ENCODE data around the gene EVC2. TPM values are rescaled to one million over a fixed set of nuclear protein-coding genes. Genes with fewer than 3 reads are reported as not detected.

The EVC2 gene, protein sequence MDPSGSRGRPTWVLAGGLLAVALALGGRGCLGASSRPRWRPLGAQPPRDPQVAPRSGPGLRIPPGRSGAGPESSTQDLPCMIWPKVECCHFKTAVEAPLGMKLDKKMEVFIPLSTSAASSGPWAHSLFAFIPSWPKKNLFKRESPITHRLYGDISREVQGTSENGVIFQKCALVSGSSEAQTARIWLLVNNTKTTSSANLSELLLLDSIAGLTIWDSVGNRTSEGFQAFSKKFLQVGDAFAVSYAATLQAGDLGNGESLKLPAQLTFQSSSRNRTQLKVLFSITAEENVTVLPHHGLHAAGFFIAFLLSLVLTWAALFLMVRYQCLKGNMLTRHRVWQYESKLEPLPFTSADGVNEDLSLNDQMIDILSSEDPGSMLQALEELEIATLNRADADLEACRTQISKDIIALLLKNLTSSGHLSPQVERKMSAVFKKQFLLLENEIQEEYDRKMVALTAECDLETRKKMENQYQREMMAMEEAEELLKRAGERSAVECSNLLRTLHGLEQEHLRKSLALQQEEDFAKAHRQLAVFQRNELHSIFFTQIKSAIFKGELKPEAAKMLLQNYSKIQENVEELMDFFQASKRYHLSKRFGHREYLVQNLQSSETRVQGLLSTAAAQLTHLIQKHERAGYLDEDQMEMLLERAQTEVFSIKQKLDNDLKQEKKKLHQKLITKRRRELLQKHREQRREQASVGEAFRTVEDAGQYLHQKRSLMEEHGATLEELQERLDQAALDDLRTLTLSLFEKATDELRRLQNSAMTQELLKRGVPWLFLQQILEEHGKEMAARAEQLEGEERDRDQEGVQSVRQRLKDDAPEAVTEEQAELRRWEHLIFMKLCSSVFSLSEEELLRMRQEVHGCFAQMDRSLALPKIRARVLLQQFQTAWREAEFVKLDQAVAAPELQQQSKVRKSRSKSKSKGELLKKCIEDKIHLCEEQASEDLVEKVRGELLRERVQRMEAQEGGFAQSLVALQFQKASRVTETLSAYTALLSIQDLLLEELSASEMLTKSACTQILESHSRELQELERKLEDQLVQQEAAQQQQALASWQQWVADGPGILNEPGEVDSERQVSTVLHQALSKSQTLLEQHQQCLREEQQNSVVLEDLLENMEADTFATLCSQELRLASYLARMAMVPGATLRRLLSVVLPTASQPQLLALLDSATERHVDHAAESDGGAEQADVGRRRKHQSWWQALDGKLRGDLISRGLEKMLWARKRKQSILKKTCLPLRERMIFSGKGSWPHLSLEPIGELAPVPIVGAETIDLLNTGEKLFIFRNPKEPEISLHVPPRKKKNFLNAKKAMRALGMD
- total RNA-seq: 7.9 and 11.3 TPM in 2 replicates

DNA sequence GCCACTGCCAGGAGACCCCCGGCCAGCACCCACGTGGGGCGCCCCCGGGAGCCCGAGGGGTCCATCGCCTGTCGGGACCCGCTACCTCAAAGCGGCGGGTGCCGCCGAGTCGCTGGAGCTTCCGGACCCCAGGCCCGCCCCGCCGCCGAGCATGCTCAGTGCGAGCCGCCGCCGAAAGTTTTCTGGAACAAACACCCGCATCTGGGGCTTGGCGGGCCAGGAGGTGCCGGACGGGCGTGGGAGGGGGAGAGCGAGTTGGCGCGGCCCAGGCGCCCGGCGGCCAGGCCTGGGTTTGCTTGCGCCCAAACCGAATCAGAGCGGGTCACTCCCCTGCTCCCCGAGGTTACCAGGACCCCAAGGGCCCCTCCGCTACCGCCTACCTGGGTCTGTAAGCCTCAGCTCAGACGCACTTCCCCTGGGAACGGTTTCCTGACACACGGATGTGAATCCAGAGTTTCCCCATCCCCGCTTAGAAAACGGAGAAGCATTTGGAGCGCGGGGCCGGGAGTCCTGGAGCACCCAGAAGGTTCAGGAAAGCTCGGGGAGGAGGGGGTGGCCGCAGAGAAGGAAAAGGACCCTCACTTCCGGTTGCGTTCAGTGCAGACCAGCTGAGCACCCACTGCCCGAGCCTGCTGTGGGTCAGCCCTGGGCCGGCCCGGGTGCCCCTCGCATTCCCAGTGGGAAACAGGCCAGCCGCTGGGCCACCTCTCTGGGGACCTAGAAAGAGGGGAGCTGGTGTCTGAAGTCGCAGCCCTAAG is at the start of gene EVC2:
EVC2 (minus strand) TSS at position 111 of the 758 bp plus-strand sequence; CDS start at position 65, 46 bp downstream.

DNA sequence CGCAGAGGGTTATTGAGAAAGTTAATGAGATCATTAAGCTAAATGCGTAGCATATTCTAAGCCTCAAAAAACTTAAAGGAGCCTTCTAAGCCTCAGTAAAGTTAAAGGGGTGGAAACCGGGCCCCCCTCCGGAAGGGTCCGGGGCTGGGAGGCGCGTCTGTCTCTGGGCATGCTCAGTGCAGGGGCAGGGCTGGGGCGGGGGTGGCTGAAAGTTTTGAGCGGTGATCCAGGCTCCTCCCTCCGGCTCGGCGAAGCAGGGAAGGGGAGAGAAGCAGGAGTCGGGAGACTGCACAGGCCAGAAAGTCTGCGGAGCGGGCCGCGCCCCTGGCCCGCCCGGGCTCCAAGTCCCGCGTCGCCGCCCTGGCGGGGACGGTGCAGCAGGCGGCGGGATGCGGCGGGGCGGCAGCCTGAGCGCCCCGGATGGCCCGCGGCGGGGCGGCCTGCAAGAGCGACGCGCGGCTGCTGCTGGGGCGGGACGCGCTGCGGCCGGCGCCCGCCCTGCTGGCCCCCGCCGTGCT is 2.7 kb upstream of the EVC2 start, which contains the start of gene EVC:
EVC (plus strand) TSS at position 241 of the 518 bp plus-strand sequence; CDS start at position 421, 180 bp downstream.

Other genes with a start within 250 kb of the EVC2 start
- 22.2 and 33.8 TPM in 2 replicates for gene EVC, start 2.6 kb upstream of the EVC2 start, total RNA-seq
- gene CRMP1, start 184.5 kb upstream of the EVC2 start, total RNA-seq: not detected in 2 replicates